Esophagus muscularis mucosa (tissue), 4 donors: ENCODE results near the gene CSTA.

ENCODE experiments used
- CTCF ChIP-seq, 3 experiments: fragments of 200-600 bp in 2 of 3; fragments of 450-650 bp in 1 of 3; sonication (generic) in 2 of 3; IDR thresholded peaks; one replicate each; pipeline ENCODE4 v1.5.1; 2017 to 2019; ENCODE audit warnings: antibody characterized with exemption in 3 of 3, mild to moderate bottlenecking in 2 of 3, moderate library complexity in 1 of 3
- EP300 ChIP-seq: sonication (generic); formaldehyde crosslinking; IDR thresholded peaks from one replicate; pipeline ENCODE4 v1.6.1; 2017; ENCODE audit warnings: antibody characterized with exemption
- POLR2A ChIP-seq: fragments of 450-650 bp; IDR thresholded peaks from one replicate; pipeline ENCODE4 v1.6.1; 2017; ENCODE audit warnings: antibody characterized with exemption, moderate library complexity, mild to moderate bottlenecking, low read depth
- POLR2AphosphoS5 ChIP-seq, 2 donors: sonication (generic); formaldehyde crosslinking; IDR thresholded peaks; one replicate each; pipeline ENCODE4 v1.6.1; 2017; ENCODE audit warnings: antibody characterized with exemption in 2 of 2

- TF ChIP-seq CTCF (IDR thresholded peaks at IDR 0.05): no peak
- no peak for TF ChIP-seq POLR2AphosphoS5 (IDR thresholded peaks at IDR 0.05)
- no peak for TF ChIP-seq EP300
- no peak for TF ChIP-seq POLR2A
Observed at GRCh38 chr3:122389892-122390291, 64.8 kb downstream of the CSTA start.
